HCT116 (cell line): ENCODE measurements around the gene ADAMTSL5. TPM values are rescaled to one million over a fixed set of nuclear protein-coding genes. Genes with fewer than 3 reads are reported as not detected.

Source experiments
- ATAC-seq: fragments of 200-7000 bp; cut with Tn5 transposase; 2 replicates; pipeline ENCODE4 v1.9.1; 2020; ENCODE audit warnings: mild to moderate bottlenecking, moderate library complexity
- BruUV-seq: library from RNA; stranded (reverse); fragments of 400-500 nt; replicated peaks from 2 replicates; lab custom pipeline; 2021; lab: Mats Ljungman, UMichigan
- CTCF ChIA-PET: fragments of 300-600 bp; sonication (Branson Sonifier 250); formaldehyde crosslinking; loops from one replicate; lab custom pipeline; 2021; ENCODE audit warnings: antibody characterized with exemption; lab: Charles Lee
- POLR2A ChIA-PET: fragments of 300-600, 350-600 bp; sonication (Branson Sonifier 250); formaldehyde crosslinking; loops from one replicate; lab custom pipeline; 2021; ENCODE audit warnings: antibody characterized with exemption; lab: Charles Lee
- RAD21 ChIA-PET, 2 experiments: fragments of 300-600 bp; sonication (Branson Sonifier 250); formaldehyde crosslinking; loops; one replicate each; lab custom pipeline; 2023; ENCODE audit warnings: low total read pairs in 2 of 2; ENCODE audit not compliant: uncharacterized antibody in 2 of 2, unreplicated experiment in 2 of 2, low non-redundant PET in 1 of 2; lab: Charles Lee
- DNase-seq: peaks from one replicate; pipeline ENCODE4 v3.0.0-alpha.2; 2010; ENCODE audit warnings: low read depth, low spot score
- H2AFZ ChIP-seq: fragments of 200-600 bp; shearing (Covaris generic), sonication (generic); 2 replicates; pipeline ENCODE4 v1.6.1; 2017; ENCODE audit warnings: low read depth, mixed run types, mixed read lengths, antibody characterized with exemption, low read length; ENCODE audit not compliant: poor library complexity, severe bottlenecking
- H3K27ac ChIP-seq: 2 replicates; pipeline ENCODE4 v1.5.1; 2012; ENCODE audit warnings: low read depth, low read length
- H3K27me3 ChIP-seq: fragments of 200-600 bp; sonication (generic); 2 replicates; pipeline ENCODE4 v1.6.1; 2016; ENCODE audit warnings: mixed run types, low read length, mixed read lengths; ENCODE audit not compliant: insufficient read depth
- H3K36me3 ChIP-seq, 2 experiments: fragments of 200-500 bp in 1 of 2; fragments of 200-600 bp in 1 of 2; sonication (Bioruptor generic) in 1 of 2; sonication (generic) in 1 of 2; 2 replicates each; pipeline versions ENCODE4 v1.5.1 to v1.6.1; 2014 to 2016; ENCODE audit warnings: low read length in 2 of 2, inconsistent platforms in 1 of 2, mixed read lengths in 1 of 2, mixed run types in 1 of 2; ENCODE audit not compliant: insufficient read depth in 2 of 2, control insufficient read depth in 1 of 2
- H3K4me1 ChIP-seq, 2 experiments: fragments of 200-600 bp in 1 of 2; sonication (generic) in 1 of 2; 2 replicates each; pipeline versions ENCODE4 v1.5.1 to v1.6.1; 2012 to 2017; ENCODE audit warnings: low read length in 2 of 2, inconsistent platforms in 1 of 2, mild to moderate bottlenecking in 1 of 2, mixed read lengths in 1 of 2, mixed run types in 1 of 2, moderate library complexity in 1 of 2; ENCODE audit not compliant: insufficient read depth in 2 of 2, control insufficient read depth in 1 of 2
- H3K4me2 ChIP-seq: fragments of 200-600 bp; sonication (generic); 2 replicates; pipeline ENCODE4 v1.6.1; 2017; ENCODE audit warnings: mixed run types, low read length, mixed read lengths
- H3K4me3 ChIP-seq, 2 experiments: fragments of 200-600 bp in 1 of 2; sonication (generic) in 1 of 2; replicated peaks in 1 of 2; 2 replicates each; pipeline ENCODE4 v1.5.1; 2011 to 2016; ENCODE audit warnings: low read length in 2 of 2, control low read depth in 1 of 2, low read depth in 1 of 2, mild to moderate bottlenecking in 1 of 2, mixed read lengths in 1 of 2, mixed run types in 1 of 2
- H3K79me2 ChIP-seq: fragments of 200-600 bp; sonication (generic); 2 replicates; pipeline ENCODE4 v1.6.1; 2017; ENCODE audit warnings: mild to moderate bottlenecking, mixed run types, low read length, moderate library complexity, mixed read lengths; ENCODE audit not compliant: insufficient read depth
- H3K9ac ChIP-seq: fragments of 200-600 bp; sonication (generic); 2 replicates; pipeline ENCODE4 v1.6.1; 2016; ENCODE audit warnings: low read length, mixed read lengths
- H3K9me2 ChIP-seq: fragments of 200-600 bp; sonication (generic), shearing (Covaris generic); 2 replicates; pipeline ENCODE4 v1.6.1; 2017; ENCODE audit warnings: mixed run types, mild to moderate bottlenecking, moderate library complexity; ENCODE audit not compliant: insufficient read depth
- H3K9me3 ChIP-seq, 2 experiments: fragments of 200-500 bp in 1 of 2; fragments of 200-600 bp in 1 of 2; sonication (Bioruptor generic) in 1 of 2; sonication (generic) in 1 of 2; 2 replicates each; pipeline ENCODE4 v1.6.1; 2014 to 2017; ENCODE audit warnings: low read length in 2 of 2, mixed read lengths in 2 of 2, inconsistent platforms in 1 of 2, low read depth in 1 of 2, mild to moderate bottlenecking in 1 of 2, mixed run types in 1 of 2, moderate library complexity in 1 of 2; ENCODE audit not compliant: control insufficient read depth in 1 of 2, insufficient read depth in 1 of 2
- H4K20me1 ChIP-seq: fragments of 200-600 bp; sonication (generic), shearing (Covaris generic); 2 replicates; pipeline ENCODE4 v1.6.1; 2017; ENCODE audit warnings: mixed run types, mild to moderate bottlenecking, moderate library complexity; ENCODE audit not compliant: insufficient read depth
- CEBPB ChIP-seq: IDR thresholded peaks from 2 replicates; pipeline ENCODE4 v1.6.1; 2012; ENCODE audit warnings: low read depth
- EGR1 ChIP-seq: IDR thresholded peaks from 2 replicates; pipeline ENCODE4 v1.6.1; 2012; ENCODE audit warnings: low read depth
- EZH2 ChIP-seq: fragments of 200-600 bp; sonication (generic); IDR thresholded peaks from 2 replicates; pipeline ENCODE4 v1.6.1; 2017; ENCODE audit warnings: antibody characterized with exemption, mixed run types
- EZH2phosphoT487 ChIP-seq: fragments of 200-600 bp; IDR thresholded peaks from 2 replicates; pipeline ENCODE4 v1.6.1; 2018; ENCODE audit warnings: antibody characterized with exemption, borderline replicate concordance
- ZNF274 ChIP-seq: fragments of 200-500 bp; sonication (Bioruptor generic); IDR thresholded peaks from 2 replicates; pipeline ENCODE4 v1.6.1; 2014; ENCODE audit warnings: mild to moderate bottlenecking, low read depth, low read length, inconsistent platforms
- intact Hi-C: fragments of 100-400 bp; cut with micrococcal nuclease; formaldehyde crosslinking; loops from 2 replicates; pipeline ENCODE4 v1.10.0; 2022
- total RNA-seq: library from RNA; stranded (reverse); gene quantifications from one replicate; pipeline ENCODE4 v1.2.1, GENCODE V29; 2021; ENCODE audit not compliant: unreplicated experiment
- TF ChIP-seq, protein P1 (sequence below), 3 experiments: fragments of 200-600 bp in 1 of 3; sonication (generic) in 1 of 3; IDR thresholded peaks in 2 of 3; conservative IDR thresholded peaks in 1 of 3; 2 replicates each; pipeline ENCODE4 v1.5.1; 2012 to 2017; ENCODE audit warnings: low read depth in 2 of 3, low read length in 2 of 3, antibody characterized with exemption in 1 of 3, borderline replicate concordance in 1 of 3, control low read depth in 1 of 3, mild to moderate bottlenecking in 1 of 3, mixed read lengths in 1 of 3, mixed run types in 1 of 3, moderate library complexity in 1 of 3; ENCODE audit not compliant: insufficient read depth in 1 of 3

Gene ADAMTSL5
- total RNA-seq, 1 experiment from 2014 or later = 24.0 TPM

- Histone ChIP-seq H3K4me2 (no peak within 1 kb of the TSS), H3K27ac (no peak within 1 kb of the TSS), H3K27me3 (no peaks in the 10 kb centered on the region), H3K79me2 (no peaks in the 10 kb centered on the region), H3K4me1 (no peaks in the 10 kb centered on the region), H3K9me2 (no peaks in the 10 kb centered on the region), H3K9me3 (no peaks in the 10 kb centered on the region), H4K20me1 (no peaks in the 10 kb centered on the region), H3K36me3 (no peaks in the 10 kb centered on the region), H3K9ac (no peak within 1 kb of the TSS), H2AFZ (no peak within 1 kb of the TSS), H3K4me3 (no peak within 1 kb of the TSS)
- RAD21 ChIA-PET = no interaction called here
- ATAC-seq (no peak), DNase-seq (no peak)
- TF ChIP-seq EGR1 (no peak), CEBPB (no peak), ZNF274 (no peak), EZH2 (no peak), EZH2phosphoT487 (no peak)
- TF ChIP-seq, protein P1, sequence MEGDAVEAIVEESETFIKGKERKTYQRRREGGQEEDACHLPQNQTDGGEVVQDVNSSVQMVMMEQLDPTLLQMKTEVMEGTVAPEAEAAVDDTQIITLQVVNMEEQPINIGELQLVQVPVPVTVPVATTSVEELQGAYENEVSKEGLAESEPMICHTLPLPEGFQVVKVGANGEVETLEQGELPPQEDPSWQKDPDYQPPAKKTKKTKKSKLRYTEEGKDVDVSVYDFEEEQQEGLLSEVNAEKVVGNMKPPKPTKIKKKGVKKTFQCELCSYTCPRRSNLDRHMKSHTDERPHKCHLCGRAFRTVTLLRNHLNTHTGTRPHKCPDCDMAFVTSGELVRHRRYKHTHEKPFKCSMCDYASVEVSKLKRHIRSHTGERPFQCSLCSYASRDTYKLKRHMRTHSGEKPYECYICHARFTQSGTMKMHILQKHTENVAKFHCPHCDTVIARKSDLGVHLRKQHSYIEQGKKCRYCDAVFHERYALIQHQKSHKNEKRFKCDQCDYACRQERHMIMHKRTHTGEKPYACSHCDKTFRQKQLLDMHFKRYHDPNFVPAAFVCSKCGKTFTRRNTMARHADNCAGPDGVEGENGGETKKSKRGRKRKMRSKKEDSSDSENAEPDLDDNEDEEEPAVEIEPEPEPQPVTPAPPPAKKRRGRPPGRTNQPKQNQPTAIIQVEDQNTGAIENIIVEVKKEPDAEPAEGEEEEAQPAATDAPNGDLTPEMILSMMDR (IDR thresholded peaks at IDR 0.05 in 2 of 3, conservative IDR thresholded peaks at IDR 0.05 in 1 of 3; ENCODE audit: borderline replicate concordance in 1 of 3, insufficient read depth in 1 of 3, low read depth in 2 of 3, low read length in 2 of 3) = no peak
- CTCF ChIA-PET = no interaction called here
- intact Hi-C loops = no loop called here
- POLR2A ChIA-PET = no interaction called here
- no TSS peak for BruUV-seq
Measured at GRCh38 chr19:1523412-1524286, 10.8 kb upstream of the ADAMTSL5 start, which contains the start of gene PLK5. TSS of gene PLK5 (plus strand) at chr19:1524077. CDS start at chr19:1526997, 2,920 bp downstream.
